Measurements from ENCODE around the gene KRT78.

Gene KRT78

GRCh38 chr12:52812073-52812400 lies 36.8 kb downstream of the KRT78 start:
- TF ChIP-seq CTCF (conservative IDR thresholded peaks at IDR 0.05) (no peak), ZFX (IDR thresholded peaks at IDR 0.05) (no peak)
- no peak overlapping the region for H3K27ac ChIP-seq

GRCh38 chr12:52811191-52812072 lies 37.4 kb downstream of the KRT78 start:
- TF ChIP-seq CTCF (conservative IDR thresholded peaks at IDR 0.05), result no peak
- no peak for TF ChIP-seq ZFX (IDR thresholded peaks at IDR 0.05)
- H3K27ac ChIP-seq, result no peak overlapping the region

GRCh38 chr12:52810554-52810953 lies 38.2 kb downstream of the KRT78 start:
- H3K27ac ChIP-seq, result no peak overlapping the region
- TF ChIP-seq ZFX (IDR thresholded peaks at IDR 0.05), result no peak
- TF ChIP-seq CTCF (conservative IDR thresholded peaks at IDR 0.05), result no peak

GRCh38 chr12:52809166-52809565 lies 39.6 kb downstream of the KRT78 start:
- no peak for TF ChIP-seq CTCF (conservative IDR thresholded peaks at IDR 0.05)
- no peak for TF ChIP-seq ZFX (IDR thresholded peaks at IDR 0.05)
- no peak overlapping the region for H3K27ac ChIP-seq

GRCh38 chr12:52808573-52809160 lies 40.1 kb downstream of the KRT78 start:
- no peak for TF ChIP-seq CTCF (conservative IDR thresholded peaks at IDR 0.05)
- no peak for TF ChIP-seq ZFX (IDR thresholded peaks at IDR 0.05)
- no peak overlapping the region for H3K27ac ChIP-seq

GRCh38 chr12:52807544-52808470 lies 41.0 kb downstream of the KRT78 start:
- H3K27ac ChIP-seq, result no peak overlapping the region
- TF ChIP-seq CTCF (conservative IDR thresholded peaks at IDR 0.05), result no peak
- no peak for TF ChIP-seq ZFX (IDR thresholded peaks at IDR 0.05)

All from C4-2B (cell line).